Adrenal gland (tissue), 12 donors: ENCODE measurements around the gene SCN2B. TPM values are rescaled to one million over a fixed set of nuclear protein-coding genes. Genes with fewer than 3 reads are reported as not detected.
A peak's percentile ranks its signal among the peaks of the same experiment; 100 is the strongest.
"Not testable (repeated sequence)": the region's sequence is repeated elsewhere in the genome, so short reads cannot be mapped to it uniquely, and the experiment has no call there.

Experiments used
- DNase-seq, 7 donors: peaks; one replicate each; pipeline ENCODE4 v3.0.0-alpha.2; 2019 to 2020
- H3K27ac ChIP-seq, 5 donors: fragments of 200-600 bp; sonication (generic) in 4 of 5; 1 replicate in 3 of 5; 2 replicates in 2 of 5; pipeline versions ENCODE4 v1.5.1 to v1.8.0; 2016 to 2020; ENCODE audit warnings: mild to moderate bottlenecking in 1 of 5
- H3K27me3 ChIP-seq: fragments of 200-600 bp; 2 replicates; pipeline ENCODE4 v1.8.0; 2021
- H3K36me3 ChIP-seq, 2 donors: fragments of 200-600 bp; replicated peaks in 1 of 2; 1 replicate in 1 of 2; 2 replicates in 1 of 2; pipeline versions ENCODE4 v1.5.1 to v1.8.0; 2018 to 2022
- H3K4me1 ChIP-seq, 2 donors: fragments of 200-600 bp; replicated peaks in 1 of 2; 1 replicate in 1 of 2; 2 replicates in 1 of 2; pipeline versions ENCODE4 v1.5.1 to v1.8.0; 2018 to 2021
- H3K4me3 ChIP-seq, 4 donors: fragments of 200-600 bp; sonication (generic) in 3 of 4; one replicate each; pipeline ENCODE4 v1.5.1; 2016 to 2018
- H3K9me3 ChIP-seq, 3 donors: fragments of 200-600 bp; sonication (generic) in 1 of 3; replicated peaks in 1 of 3; 1 replicate in 2 of 3; 2 replicates in 1 of 3; pipeline versions ENCODE4 v1.5.1 to v1.8.0; 2016 to 2021
- POLR2A ChIP-seq, 2 donors: fragments of 450-650 bp; IDR thresholded peaks; one replicate each; pipeline ENCODE4 v1.6.1; 2017; ENCODE audit warnings: antibody characterized with exemption in 2 of 2, mild to moderate bottlenecking in 2 of 2, moderate library complexity in 1 of 2
- WGBS, 4 donors: extraction: QIAGEN DNeasy Blood & Tissue Kit in 2 of 4; methylation state at CpG; one replicate each; pipeline versions ENCODE4 v1.1.5 to v1.1.7; 2013 to 2017; 5-methylcytosine and 5-hydroxymethylcytosine counted together
- intact Hi-C, 2 donors: fragments of 100-400 bp; cut with DNase I; formaldehyde crosslinking; loops; one replicate each; pipeline versions ENCODE4 v1.14.1 to v1.15.0; 2022 to 2023
- polyA plus RNA-seq, 3 donors: library from polyadenylated mRNA; stranded (reverse); fragments of 200-250 nt in 2 of 3; fragments of 350-450 nt in 1 of 3; fragmentation: Illumina TruSeq in 1 of 3; extraction: RNeasy Lipid Tissue Mini Kit (QIAGEN cat#74804) in 1 of 3; gene quantifications; one replicate each; pipeline ENCODE4 v1.2.3, GENCODE V29; 2013 to 2014
- total RNA-seq, 9 donors: library from RNA; depleted of rRNA in 4 of 9; stranded (reverse); fragments of >200 nt in 4 of 9; fragments of 120-200 nt in 1 of 9; fragmentation: NEBNext Ultra II Directional in 1 of 9; extraction: Animal tissue kit (Norgen Biotek cat#: 25700) in 1 of 9; gene quantifications; one replicate each; pipeline versions ENCODE4 v1.1.0 to v1.2.4, GENCODE V29; 2013 to 2023
- TF ChIP-seq, protein P1 (sequence below), 6 experiments: fragments of 450-650 bp in 4 of 6; fragments of 200-600 bp in 2 of 6; sonication (generic) in 1 of 6; IDR thresholded peaks; 1 replicate in 5 of 6; 2 replicates in 1 of 6; pipeline versions ENCODE4 v1.5.1 to v1.8.0; 2016 to 2021; ENCODE audit warnings: antibody characterized with exemption in 6 of 6, mild to moderate bottlenecking in 2 of 6, moderate library complexity in 1 of 6
- donor health status: healthy with polysubstance abuse.
- donor health status: Bipolar disorder and iron deficiency.
- donor health status: DM: yes; HTN: yes; CAD: no.
- donor health status: DM: no; HTN: no; CAD: no.
- donor health status: DM: no; HTN: no; CAD: no.
- donor health status: DM: yes; HTN: yes; CAD: no.

Gene SCN2B
- total and polyA plus RNA-seq, 12 donors, result 0.09 to 0.96 (median 0.38) TPM

DNA sequence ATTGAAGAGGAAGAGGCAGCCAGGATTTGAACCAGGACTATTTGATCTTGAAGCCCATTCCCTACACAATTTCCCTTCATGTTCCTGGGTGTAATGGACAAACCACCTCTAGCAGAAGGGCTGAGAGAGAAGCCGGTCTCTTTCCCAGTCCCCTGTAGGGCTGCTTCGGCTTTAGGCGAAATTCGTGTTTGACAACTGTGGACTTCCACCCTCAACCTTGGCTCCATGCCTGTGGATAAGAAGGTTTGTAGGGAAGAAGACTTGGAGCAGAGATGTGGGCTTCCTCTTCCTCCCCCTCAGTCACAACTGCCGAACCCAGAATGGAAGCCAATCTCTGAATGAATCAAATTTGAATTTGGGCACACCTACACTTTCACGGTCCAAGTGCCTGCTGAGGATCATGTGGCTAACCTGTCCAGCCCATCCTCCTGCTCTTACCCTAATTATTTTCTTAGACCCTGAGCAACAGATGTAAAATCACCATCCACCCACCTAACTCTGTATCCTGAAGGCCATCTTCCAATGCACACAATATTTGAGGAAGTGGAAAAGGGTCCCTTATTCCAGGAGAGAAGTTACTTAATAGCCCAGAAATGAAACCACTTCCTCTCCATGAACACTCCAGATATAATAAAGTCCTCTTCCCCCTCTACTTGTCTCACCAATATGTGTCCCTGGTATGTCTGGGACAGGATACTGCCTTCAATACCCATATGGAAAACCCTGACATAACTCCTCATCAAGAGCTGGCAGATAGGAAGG, 10.1 kb upstream of the SCN2B start:
- H3K4me1 ChIP-seq, result no peaks in the 10 kb centered on the region
- TF ChIP-seq POLR2A (IDR thresholded peaks at IDR 0.05), result no peak
- TF ChIP-seq, protein P1, sequence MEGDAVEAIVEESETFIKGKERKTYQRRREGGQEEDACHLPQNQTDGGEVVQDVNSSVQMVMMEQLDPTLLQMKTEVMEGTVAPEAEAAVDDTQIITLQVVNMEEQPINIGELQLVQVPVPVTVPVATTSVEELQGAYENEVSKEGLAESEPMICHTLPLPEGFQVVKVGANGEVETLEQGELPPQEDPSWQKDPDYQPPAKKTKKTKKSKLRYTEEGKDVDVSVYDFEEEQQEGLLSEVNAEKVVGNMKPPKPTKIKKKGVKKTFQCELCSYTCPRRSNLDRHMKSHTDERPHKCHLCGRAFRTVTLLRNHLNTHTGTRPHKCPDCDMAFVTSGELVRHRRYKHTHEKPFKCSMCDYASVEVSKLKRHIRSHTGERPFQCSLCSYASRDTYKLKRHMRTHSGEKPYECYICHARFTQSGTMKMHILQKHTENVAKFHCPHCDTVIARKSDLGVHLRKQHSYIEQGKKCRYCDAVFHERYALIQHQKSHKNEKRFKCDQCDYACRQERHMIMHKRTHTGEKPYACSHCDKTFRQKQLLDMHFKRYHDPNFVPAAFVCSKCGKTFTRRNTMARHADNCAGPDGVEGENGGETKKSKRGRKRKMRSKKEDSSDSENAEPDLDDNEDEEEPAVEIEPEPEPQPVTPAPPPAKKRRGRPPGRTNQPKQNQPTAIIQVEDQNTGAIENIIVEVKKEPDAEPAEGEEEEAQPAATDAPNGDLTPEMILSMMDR (IDR thresholded peaks at IDR 0.05), result no peak
- H3K9me3 ChIP-seq, result no peaks in the 10 kb centered on the region
- no peaks in the 10 kb centered on the region for H3K36me3 ChIP-seq
- DNase-seq, result no peak
- no peak overlapping the region for H3K4me3 ChIP-seq
- no peak overlapping the region for H3K27ac ChIP-seq
- no peaks in the 10 kb centered on the region for H3K27me3 ChIP-seq
- intact Hi-C loops, result no loop called here
- WGBS, 4 donors, result 41 to 72% (median 63%) methylated on average over 6 of the region's 6 CpGs

DNA sequence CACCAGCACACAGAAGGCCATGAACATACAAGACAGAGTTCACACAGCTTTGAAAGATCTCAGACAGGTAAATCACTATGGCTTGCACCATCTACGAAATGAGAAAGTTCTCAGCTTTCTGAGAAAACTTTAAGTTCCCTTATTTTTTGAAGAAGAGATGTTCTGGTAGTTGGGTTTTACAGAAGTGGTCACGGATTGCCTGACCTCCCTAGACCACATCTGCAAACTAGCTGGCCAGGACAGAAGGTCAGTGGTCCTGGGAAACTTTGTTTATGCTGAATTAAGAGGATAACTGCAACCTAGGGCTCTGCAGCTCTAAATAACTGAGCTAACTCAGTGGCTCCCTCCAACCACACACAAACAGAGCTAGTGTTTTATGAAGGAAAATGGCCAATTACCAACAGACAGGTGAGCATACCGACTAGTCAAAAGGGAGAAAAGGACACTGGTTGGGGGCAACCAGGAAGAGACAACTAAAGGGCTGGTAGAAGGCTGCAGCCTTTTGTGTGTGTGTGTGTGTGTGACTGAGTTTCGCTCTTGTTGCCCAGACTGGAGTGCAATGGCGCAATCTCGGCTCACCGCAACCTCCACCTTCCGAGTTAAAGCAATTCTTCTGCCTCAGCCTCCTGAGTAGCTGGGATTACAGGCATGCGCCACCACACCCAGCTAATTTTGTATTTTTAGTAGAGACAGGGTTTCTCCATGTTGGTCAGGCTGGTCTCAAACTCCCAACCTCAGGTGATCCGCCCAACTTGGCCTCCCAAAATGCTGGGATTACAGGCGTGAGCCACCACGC, 8.5 kb upstream of the SCN2B start:
- no peak for DNase-seq
- WGBS, 4 donors, result 71 to 86% (median 80%) methylated on average over 12 of the region's 12 CpGs
- H3K4me1 ChIP-seq, result no peaks in the 10 kb centered on the region
- no peaks in the 10 kb centered on the region for H3K36me3 ChIP-seq
- intact Hi-C loops, result no loop called here
- no peak overlapping the region for H3K4me3 ChIP-seq
- no peaks in the 10 kb centered on the region for H3K9me3 ChIP-seq
- TF ChIP-seq, protein P1 (IDR thresholded peaks at IDR 0.05), result no peak
- no peak overlapping the region for H3K27ac ChIP-seq
- no peaks in the 10 kb centered on the region for H3K27me3 ChIP-seq

DNA sequence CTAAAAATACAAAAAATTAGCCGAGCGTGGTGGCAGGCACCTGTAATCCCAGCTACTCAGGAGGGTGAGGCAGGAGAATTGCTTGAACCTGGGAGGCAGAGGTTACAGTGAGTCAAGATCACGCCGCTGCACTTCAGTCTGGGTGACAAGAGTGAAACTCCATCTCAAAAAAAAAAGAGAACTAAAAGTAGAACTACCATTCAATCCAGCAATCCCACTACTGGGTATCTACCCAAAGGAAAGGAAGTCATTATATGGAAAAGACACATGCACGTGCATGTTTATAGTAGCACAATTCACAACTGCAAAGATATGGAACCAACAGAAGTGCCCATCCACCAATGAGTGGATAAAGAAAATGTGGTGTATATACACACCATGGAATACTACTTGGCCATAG, 7.3 kb upstream of the SCN2B start:
- DNase-seq, H3K4me3 ChIP-seq, H3K36me3 ChIP-seq, H3K4me1 ChIP-seq, H3K9me3 ChIP-seq, H3K27me3 ChIP-seq, H3K27ac ChIP-seq, intact Hi-C loops: not testable (repeated sequence)
- WGBS, 4 donors, result 69 to 87% (median 79%) methylated on average over 5 of the region's 5 CpGs

DNA sequence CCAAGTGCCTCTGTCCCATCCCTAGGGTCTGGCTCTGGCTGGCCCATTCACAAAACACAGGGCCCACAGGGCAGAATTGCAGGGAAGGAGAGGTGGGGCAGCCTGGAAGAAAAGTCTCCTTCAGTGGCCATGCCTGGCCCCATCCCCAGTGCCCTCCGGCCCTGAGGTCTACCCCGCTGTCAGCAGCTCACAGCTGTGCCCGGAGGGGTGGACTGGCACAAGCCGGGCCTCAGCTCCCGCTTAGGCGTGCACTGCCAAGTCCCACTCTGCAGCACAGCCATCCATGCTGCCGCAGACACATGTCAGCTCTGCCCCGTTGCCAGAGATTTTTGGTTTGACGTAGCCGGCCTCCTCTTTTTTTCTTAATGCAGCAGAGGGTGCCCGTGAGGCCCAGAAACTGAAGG, 3.9 kb upstream of the SCN2B start:
- Histone ChIP-seq H3K9me3 (no peaks in the 10 kb centered on the region), H3K4me1 (no peaks in the 10 kb centered on the region), H3K36me3 (no peaks in the 10 kb centered on the region), H3K4me3 (no peak overlapping the region), H3K27ac (no peak overlapping the region), H3K27me3 (no peaks in the 10 kb centered on the region)
- TF ChIP-seq, protein P1 (IDR thresholded peaks at IDR 0.05), result no peak
- TF ChIP-seq POLR2A (IDR thresholded peaks at IDR 0.05), result no peak
- intact Hi-C loops, result no loop called here
- WGBS, 4 donors, result 43 to 58% (median 49%) methylated on average over 4 to 11 of the region's 11 CpGs
- peak in 3 of 7 donors; percentile 26 to 71 (median 28) for DNase-seq
